Measurements from ENCODE around the gene SPATA32. TPM values are rescaled to one million over a fixed set of nuclear protein-coding genes. Genes with fewer than 3 reads are reported as not detected.

The SPATA32 gene
- total RNA-seq, 1 experiment from 2014 or later: 0.81 TPM

- DNase-seq: peak; percentile 34
- Mint-ChIP-seq H3K27ac (no peak overlapping the region; a peak in 1 of 7 replicates), H3K27me3 (ENCODE audit: low read depth) (peaks cover 55% of the 10 kb centered on the region), H3K36me3 (ENCODE audit: insufficient read depth in 1 of 3, low read depth in 3 of 3) (no peaks in the 10 kb centered on the region), H3K4me1 (peaks cover 33 to 65% of the 10 kb centered on the region in 2 experiments), H3K9me3 (no peaks in the 10 kb centered on the region; a peak in 1 of 5 replicates), H3K4me3 (no peak overlapping the region; a peak in 1 of 5 replicates)
- no CpG with 5 or more reads among the region's 7 CpGs for WGBS (ENCODE audit: extremely low coverage, insufficient read length, low lambda C conversion rate)
- Histone ChIP-seq H3K9ac (ENCODE audit: extremely low read depth, insufficient read length, low read length) (no peak overlapping the region), H3K56ac (ENCODE audit: insufficient read length, low read depth, low read length) (no peak overlapping the region), H3K4me2 (ENCODE audit: insufficient read depth, insufficient read length, low read length) (no peak overlapping the region), H3K79me2 (ENCODE audit: insufficient read depth, low read length) (no peaks in the 10 kb centered on the region), H4K91ac (ENCODE audit: insufficient read length, low read depth, low read length) (no peak overlapping the region), H2BK15ac (ENCODE audit: low read depth, low read length) (no peak overlapping the region), H3K27me3 (ENCODE audit: insufficient read depth, low read length) (peaks cover 9% of the 10 kb centered on the region), H2BK20ac (ENCODE audit: low read depth, low read length, poor library complexity, severe bottlenecking) (no peak overlapping the region), H3K18ac (ENCODE audit: insufficient read length, low read depth, low read length) (no peak overlapping the region), H2BK12ac (ENCODE audit: insufficient read length, low read depth, low read length) (no peak overlapping the region), H3K4ac (ENCODE audit: low read depth, low read length) (no peak overlapping the region), H3K27ac (ENCODE audit: insufficient read length, low read depth, low read length) (no peak overlapping the region), H3K14ac (ENCODE audit: insufficient read depth, low read length) (no peak overlapping the region), H4K5ac (ENCODE audit: insufficient read length, low read depth, low read length) (no peak overlapping the region), H3K9me3 (ENCODE audit: control insufficient read depth, low read depth, low read length) (no peaks in the 10 kb centered on the region), H2AK5ac (ENCODE audit: insufficient read length, low read length) (no peak overlapping the region), H2BK5ac (ENCODE audit: insufficient read length, low read length) (no peak overlapping the region), H3K23ac (ENCODE audit: insufficient read length, low read depth, low read length) (no peak overlapping the region), H2BK120ac (ENCODE audit: low read depth, low read length, poor library complexity, severe bottlenecking) (no peak overlapping the region), H3K79me1 (ENCODE audit: insufficient read depth, low read depth, low read length, poor library complexity, severe bottlenecking) (no peaks in the 10 kb centered on the region), H4K20me1 (ENCODE audit: control insufficient read depth, insufficient read depth, insufficient read length) (no peaks in the 10 kb centered on the region), H3T11ph (ENCODE audit: low read length) (no peak overlapping the region), H3K4me1 (ENCODE audit: insufficient read depth, low read length) (no peaks in the 10 kb centered on the region; the same call in 1 of the 2 replicates), H3K23me2 (ENCODE audit: insufficient read length, low read depth, low read length, poor library complexity, severe bottlenecking) (peaks cover 10% of the 10 kb centered on the region), H4K8ac (replicated peaks; ENCODE audit: insufficient read length, low read depth, low read length) (no peak overlapping the region), H2AFZ (ENCODE audit: low read length) (no peak overlapping the region)
- TF ChIP-seq CTCF (conservative IDR thresholded peaks at IDR 0.05): no peak
Measured at GRCh38 chr17:45225051-45225700, 36.7 kb downstream of the SPATA32 start.
